ENCODE data around the gene MRPL57. TPM values are rescaled to one million over a fixed set of nuclear protein-coding genes. Genes with fewer than 3 reads are reported as not detected.

The MRPL57 gene
- total RNA-seq, 1 experiment from 2014 or later: 26.3 TPM

- ChIA-PET RAD21 (ENCODE audit: low non-redundant PET in 1 of 2, low total read pairs in 2 of 2, uncharacterized antibody in 2 of 2, unreplicated experiment in 2 of 2) (no interaction called here), CTCF (no interaction called here), POLR2A (no interaction called here)
- intact Hi-C loops (cut with micrococcal nuclease): loop anchor here (2.0 kb wide), 1 partner anchor 79 kb away; the partner anchor contains the start of gene LATS2
- no peaks in the 10 kb centered on the region for H3K27me3 ChIP-seq (ENCODE audit: insufficient read depth, low read length)
- no peak for ATAC-seq
- no peak for TF ChIP-seq YY1 (IDR thresholded peaks at IDR 0.05; ENCODE audit: extremely low read depth, insufficient replicate concordance, low read depth, low read length)
- TF ChIP-seq MAX (IDR thresholded peaks at IDR 0.05): no peak
- no peak for TF ChIP-seq ZFX (IDR thresholded peaks at IDR 0.05)
- TF ChIP-seq SIN3A (IDR thresholded peaks at IDR 0.05; ENCODE audit: low read depth): no peak
- TF ChIP-seq POLR2A (IDR thresholded peaks at IDR 0.05; ENCODE audit: borderline replicate concordance, extremely low read depth, insufficient read depth, insufficient read length): no peak
- TF ChIP-seq EZH2 (IDR thresholded peaks at IDR 0.05): no peak
- no peak for TF ChIP-seq SP1 (IDR thresholded peaks at IDR 0.05; ENCODE audit: low read depth)
- TF ChIP-seq, protein P1, sequence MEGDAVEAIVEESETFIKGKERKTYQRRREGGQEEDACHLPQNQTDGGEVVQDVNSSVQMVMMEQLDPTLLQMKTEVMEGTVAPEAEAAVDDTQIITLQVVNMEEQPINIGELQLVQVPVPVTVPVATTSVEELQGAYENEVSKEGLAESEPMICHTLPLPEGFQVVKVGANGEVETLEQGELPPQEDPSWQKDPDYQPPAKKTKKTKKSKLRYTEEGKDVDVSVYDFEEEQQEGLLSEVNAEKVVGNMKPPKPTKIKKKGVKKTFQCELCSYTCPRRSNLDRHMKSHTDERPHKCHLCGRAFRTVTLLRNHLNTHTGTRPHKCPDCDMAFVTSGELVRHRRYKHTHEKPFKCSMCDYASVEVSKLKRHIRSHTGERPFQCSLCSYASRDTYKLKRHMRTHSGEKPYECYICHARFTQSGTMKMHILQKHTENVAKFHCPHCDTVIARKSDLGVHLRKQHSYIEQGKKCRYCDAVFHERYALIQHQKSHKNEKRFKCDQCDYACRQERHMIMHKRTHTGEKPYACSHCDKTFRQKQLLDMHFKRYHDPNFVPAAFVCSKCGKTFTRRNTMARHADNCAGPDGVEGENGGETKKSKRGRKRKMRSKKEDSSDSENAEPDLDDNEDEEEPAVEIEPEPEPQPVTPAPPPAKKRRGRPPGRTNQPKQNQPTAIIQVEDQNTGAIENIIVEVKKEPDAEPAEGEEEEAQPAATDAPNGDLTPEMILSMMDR (IDR thresholded peaks at IDR 0.05 in 2 of 3, conservative IDR thresholded peaks at IDR 0.05 in 1 of 3; ENCODE audit: borderline replicate concordance in 1 of 3, insufficient read depth in 1 of 3, low read depth in 2 of 3, low read length in 2 of 3): no peak
- TF ChIP-seq ZBTB33 (IDR thresholded peaks at IDR 0.05; ENCODE audit: extremely low read depth, insufficient replicate concordance, low read length): no peak
- TF ChIP-seq, protein P2, sequence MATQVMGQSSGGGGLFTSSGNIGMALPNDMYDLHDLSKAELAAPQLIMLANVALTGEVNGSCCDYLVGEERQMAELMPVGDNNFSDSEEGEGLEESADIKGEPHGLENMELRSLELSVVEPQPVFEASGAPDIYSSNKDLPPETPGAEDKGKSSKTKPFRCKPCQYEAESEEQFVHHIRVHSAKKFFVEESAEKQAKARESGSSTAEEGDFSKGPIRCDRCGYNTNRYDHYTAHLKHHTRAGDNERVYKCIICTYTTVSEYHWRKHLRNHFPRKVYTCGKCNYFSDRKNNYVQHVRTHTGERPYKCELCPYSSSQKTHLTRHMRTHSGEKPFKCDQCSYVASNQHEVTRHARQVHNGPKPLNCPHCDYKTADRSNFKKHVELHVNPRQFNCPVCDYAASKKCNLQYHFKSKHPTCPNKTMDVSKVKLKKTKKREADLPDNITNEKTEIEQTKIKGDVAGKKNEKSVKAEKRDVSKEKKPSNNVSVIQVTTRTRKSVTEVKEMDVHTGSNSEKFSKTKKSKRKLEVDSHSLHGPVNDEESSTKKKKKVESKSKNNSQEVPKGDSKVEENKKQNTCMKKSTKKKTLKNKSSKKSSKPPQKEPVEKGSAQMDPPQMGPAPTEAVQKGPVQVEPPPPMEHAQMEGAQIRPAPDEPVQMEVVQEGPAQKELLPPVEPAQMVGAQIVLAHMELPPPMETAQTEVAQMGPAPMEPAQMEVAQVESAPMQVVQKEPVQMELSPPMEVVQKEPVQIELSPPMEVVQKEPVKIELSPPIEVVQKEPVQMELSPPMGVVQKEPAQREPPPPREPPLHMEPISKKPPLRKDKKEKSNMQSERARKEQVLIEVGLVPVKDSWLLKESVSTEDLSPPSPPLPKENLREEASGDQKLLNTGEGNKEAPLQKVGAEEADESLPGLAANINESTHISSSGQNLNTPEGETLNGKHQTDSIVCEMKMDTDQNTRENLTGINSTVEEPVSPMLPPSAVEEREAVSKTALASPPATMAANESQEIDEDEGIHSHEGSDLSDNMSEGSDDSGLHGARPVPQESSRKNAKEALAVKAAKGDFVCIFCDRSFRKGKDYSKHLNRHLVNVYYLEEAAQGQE (IDR thresholded peaks at IDR 0.05; ENCODE audit: low read depth): no peak
- no peak for TF ChIP-seq FOSL1 (IDR thresholded peaks at IDR 0.05; ENCODE audit: low read depth)
- H3K27ac ChIP-seq (ENCODE audit: low read depth, low read length): peak overlapping the region; percentile 63; the same call in 1 of the 2 replicates
- H3K9me3 ChIP-seq (ENCODE audit: control insufficient read depth in 1 of 2, insufficient read depth in 1 of 2, low read depth in 1 of 2, low read length in 2 of 2): no peaks in the 10 kb centered on the region
- H2AFZ ChIP-seq (ENCODE audit: low read depth, low read length, poor library complexity, severe bottlenecking): no peak overlapping the region
- no peak for DNase-seq (ENCODE audit: low read depth, low spot score)
- H3K9ac ChIP-seq (ENCODE audit: low read length): peak overlapping the region; percentile 88
- H4K20me1 ChIP-seq (ENCODE audit: insufficient read depth): peaks cover 4% of the 10 kb centered on the region; the same call in 1 of the 2 replicates
- H3K4me2 ChIP-seq (ENCODE audit: low read length): peak overlapping the region; percentile 91
- H3K9me2 ChIP-seq (ENCODE audit: insufficient read depth): no peaks in the 10 kb centered on the region
- peaks cover 11 to 32% of the 10 kb centered on the region in 2 experiments; a peak in 3 of 4 replicates for H3K4me1 ChIP-seq (ENCODE audit: control insufficient read depth in 1 of 2, insufficient read depth in 2 of 2, low read length in 2 of 2)
- H3K79me2 ChIP-seq (ENCODE audit: insufficient read depth, low read length): peaks cover 41% of the 10 kb centered on the region
- no TSS peak for BruUV-seq (replicated peaks)
- H3K4me3 ChIP-seq (replicated peaks in 1 of 2; ENCODE audit: low read depth in 1 of 2, low read length in 2 of 2): peak overlapping the region; percentile 90 to 95
- H3K36me3 ChIP-seq (ENCODE audit: control insufficient read depth in 1 of 2, insufficient read depth in 2 of 2, low read length in 2 of 2): peaks cover 4 to 14% of the 10 kb centered on the region in 2 experiments; a peak in 2 of 4 replicates
These were observed 37.1 kb upstream of the MRPL57 start for GRCh38 chr13:21139374-21139773.
